ENCODE measurements around the gene UQCRC2. TPM values are rescaled to one million over a fixed set of nuclear protein-coding genes. Genes with fewer than 3 reads are reported as not detected.

The UQCRC2 gene
- total RNA-seq, 1 donor from 2014 or later: 231 TPM

DNA sequence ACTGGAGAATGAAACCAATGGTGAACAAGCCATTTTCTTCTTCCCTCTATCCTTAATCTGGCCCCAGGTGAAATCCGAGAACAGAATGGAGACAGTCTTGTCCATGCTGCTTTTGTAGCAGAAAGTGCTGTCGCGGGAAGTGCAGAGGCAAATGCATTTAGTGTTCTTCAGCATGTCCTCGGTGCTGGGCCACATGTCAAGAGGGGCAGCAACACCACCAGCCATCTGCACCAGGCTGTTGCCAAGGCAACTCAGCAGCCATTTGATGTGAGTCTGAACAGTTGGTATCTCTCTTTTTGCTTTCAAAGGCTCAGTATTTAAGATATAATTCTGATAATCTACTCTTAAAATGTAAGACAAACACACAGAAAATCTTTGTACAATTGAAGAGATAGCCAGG is 18.7 kb downstream of the UQCRC2 start:
- no peaks in the 10 kb centered on the region for H3K9me3 Mint-ChIP-seq
- no peaks in the 10 kb centered on the region for H3K27me3 Mint-ChIP-seq
- no peak overlapping the region for H3K4me3 Mint-ChIP-seq
- TF ChIP-seq, protein P1, sequence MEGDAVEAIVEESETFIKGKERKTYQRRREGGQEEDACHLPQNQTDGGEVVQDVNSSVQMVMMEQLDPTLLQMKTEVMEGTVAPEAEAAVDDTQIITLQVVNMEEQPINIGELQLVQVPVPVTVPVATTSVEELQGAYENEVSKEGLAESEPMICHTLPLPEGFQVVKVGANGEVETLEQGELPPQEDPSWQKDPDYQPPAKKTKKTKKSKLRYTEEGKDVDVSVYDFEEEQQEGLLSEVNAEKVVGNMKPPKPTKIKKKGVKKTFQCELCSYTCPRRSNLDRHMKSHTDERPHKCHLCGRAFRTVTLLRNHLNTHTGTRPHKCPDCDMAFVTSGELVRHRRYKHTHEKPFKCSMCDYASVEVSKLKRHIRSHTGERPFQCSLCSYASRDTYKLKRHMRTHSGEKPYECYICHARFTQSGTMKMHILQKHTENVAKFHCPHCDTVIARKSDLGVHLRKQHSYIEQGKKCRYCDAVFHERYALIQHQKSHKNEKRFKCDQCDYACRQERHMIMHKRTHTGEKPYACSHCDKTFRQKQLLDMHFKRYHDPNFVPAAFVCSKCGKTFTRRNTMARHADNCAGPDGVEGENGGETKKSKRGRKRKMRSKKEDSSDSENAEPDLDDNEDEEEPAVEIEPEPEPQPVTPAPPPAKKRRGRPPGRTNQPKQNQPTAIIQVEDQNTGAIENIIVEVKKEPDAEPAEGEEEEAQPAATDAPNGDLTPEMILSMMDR (conservative IDR thresholded peaks at IDR 0.05): no peak
- peaks cover 17% of the 10 kb centered on the region for H3K36me3 Mint-ChIP-seq
- no peak for DNase-seq (ENCODE audit: extremely low spot score, unreplicated experiment)
- no peaks in the 10 kb centered on the region for H3K4me1 Mint-ChIP-seq (ENCODE audit: unreplicated experiment)
- no peak overlapping the region for H3K27ac Mint-ChIP-seq

DNA sequence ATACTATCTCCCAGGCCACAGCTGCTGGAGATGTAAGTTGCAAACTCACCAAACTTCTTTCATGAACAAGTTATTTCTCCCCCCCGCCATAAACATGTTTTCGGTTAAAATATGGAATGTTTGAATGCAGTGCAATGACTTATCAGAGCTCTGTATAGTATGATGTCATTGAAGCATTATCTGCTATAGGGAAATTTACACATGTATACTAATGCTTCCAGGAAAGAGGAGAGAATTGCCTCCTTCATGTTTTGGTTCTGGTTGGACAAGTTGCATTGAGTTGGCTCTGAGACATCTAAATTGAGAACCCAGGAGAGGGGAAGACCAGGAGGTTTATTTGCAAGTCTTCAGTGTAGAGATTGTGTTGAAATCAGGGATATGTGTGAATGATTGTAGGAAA is 20.8 kb downstream of the UQCRC2 start:
- Mint-ChIP-seq H3K27me3 (no peaks in the 10 kb centered on the region), H3K4me1 (ENCODE audit: unreplicated experiment) (no peaks in the 10 kb centered on the region), H3K36me3 (peaks cover 16% of the 10 kb centered on the region), H3K9me3 (no peaks in the 10 kb centered on the region), H3K4me3 (no peak overlapping the region), H3K27ac (no peak overlapping the region)
- TF ChIP-seq, protein P1 (conservative IDR thresholded peaks at IDR 0.05): no peak
- no peak for DNase-seq (ENCODE audit: extremely low spot score, unreplicated experiment)

DNA sequence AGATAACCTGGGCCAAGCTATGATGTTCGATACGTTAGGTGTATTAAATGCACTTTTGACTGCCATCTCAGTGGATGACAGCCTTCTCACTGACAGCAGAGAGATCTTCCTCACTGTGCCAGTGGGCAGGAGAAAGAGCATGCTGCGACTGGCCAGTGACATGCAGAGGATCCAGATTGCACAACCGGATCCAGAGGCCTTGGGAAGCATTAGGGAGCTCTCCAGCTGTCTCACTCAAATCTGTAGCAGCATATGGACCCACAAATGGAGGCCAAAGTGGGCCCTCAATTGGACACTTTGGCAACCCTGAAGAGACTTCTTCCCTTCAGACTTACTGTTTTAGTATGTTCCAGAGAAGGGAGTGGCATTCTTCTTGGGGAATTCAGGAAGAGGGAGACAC is 26.9 kb downstream of the UQCRC2 start:
- H3K27me3 Mint-ChIP-seq: no peaks in the 10 kb centered on the region
- no peak overlapping the region for H3K4me3 Mint-ChIP-seq
- no peaks in the 10 kb centered on the region for H3K4me1 Mint-ChIP-seq (ENCODE audit: unreplicated experiment)
- H3K36me3 Mint-ChIP-seq: peaks cover 19% of the 10 kb centered on the region
- no peak for DNase-seq (ENCODE audit: extremely low spot score, unreplicated experiment)
- H3K27ac Mint-ChIP-seq: no peak overlapping the region
- TF ChIP-seq, protein P1 (conservative IDR thresholded peaks at IDR 0.05): no peak
- H3K9me3 Mint-ChIP-seq: no peaks in the 10 kb centered on the region

DNA sequence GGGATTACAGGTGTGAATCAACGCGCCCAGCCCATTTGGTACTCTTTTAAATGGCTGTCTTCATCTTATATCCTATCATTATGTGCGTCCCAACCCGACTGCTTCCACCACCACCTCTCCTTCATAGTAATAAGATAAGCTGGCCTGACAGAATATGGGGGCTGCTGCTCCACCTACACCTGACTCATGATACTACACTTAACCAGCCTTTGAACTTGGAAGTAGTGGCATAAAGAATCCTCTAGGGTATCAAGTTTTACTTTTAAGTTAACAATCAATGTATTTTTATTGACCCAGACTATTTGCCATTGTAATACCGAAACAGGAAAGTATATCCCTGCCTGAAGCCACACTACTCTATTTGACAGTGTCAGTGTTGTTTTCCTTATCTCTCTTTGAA is 28.9 kb downstream of the UQCRC2 start:
- DNase-seq (ENCODE audit: extremely low spot score, unreplicated experiment): no peak
- TF ChIP-seq, protein P1 (conservative IDR thresholded peaks at IDR 0.05): no peak
- Mint-ChIP-seq H3K27ac (no peak overlapping the region), H3K27me3 (no peaks in the 10 kb centered on the region), H3K4me1 (ENCODE audit: unreplicated experiment) (no peaks in the 10 kb centered on the region), H3K36me3 (peaks cover 19% of the 10 kb centered on the region), H3K9me3 (no peaks in the 10 kb centered on the region), H3K4me3 (no peak overlapping the region)

DNA sequence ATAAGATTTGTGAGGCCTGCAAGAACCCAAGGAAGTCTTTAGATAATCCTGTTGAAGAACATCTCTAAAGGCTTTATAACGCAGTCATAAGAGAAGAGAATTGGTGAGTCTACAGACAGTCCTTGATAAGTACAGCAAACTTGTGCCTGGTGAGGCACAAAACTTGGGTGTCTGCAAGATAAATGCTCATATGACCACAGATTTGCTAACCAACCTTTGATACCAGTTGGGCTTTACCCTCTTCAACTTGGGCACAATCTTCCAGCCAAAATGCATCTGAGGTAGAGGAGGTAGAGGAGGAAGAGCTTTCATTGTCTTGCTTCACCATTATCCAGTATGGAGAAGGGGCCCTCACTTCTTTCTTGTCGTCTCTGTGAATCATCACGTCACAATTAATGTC is 30.9 kb downstream of the UQCRC2 start:
- Mint-ChIP-seq H3K9me3 (no peaks in the 10 kb centered on the region), H3K27ac (no peak overlapping the region), H3K4me3 (no peak overlapping the region), H3K27me3 (no peaks in the 10 kb centered on the region), H3K4me1 (ENCODE audit: unreplicated experiment) (no peaks in the 10 kb centered on the region), H3K36me3 (peaks cover 16% of the 10 kb centered on the region)
- TF ChIP-seq, protein P1 (conservative IDR thresholded peaks at IDR 0.05): no peak
- no peak for DNase-seq (ENCODE audit: extremely low spot score, unreplicated experiment)

DNA sequence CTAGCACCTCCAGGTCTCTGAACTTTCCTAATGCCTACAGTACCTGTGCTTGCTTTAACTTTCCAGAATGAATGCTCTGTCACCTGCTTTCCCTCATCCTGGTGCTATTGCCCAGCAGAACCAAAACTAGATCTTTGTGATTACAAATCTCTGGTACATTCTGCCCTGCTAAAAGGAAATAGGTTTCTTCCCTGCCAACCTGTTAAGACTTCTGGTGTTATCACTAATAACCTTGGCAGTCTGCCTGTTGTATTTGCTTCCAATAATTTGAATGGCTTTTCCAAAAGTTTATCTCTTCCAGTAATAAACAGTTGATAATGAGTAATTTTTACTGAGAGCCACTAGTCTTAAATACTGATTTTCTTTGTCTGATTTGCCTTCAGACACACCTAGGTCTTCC is 32.4 kb downstream of the UQCRC2 start:
- H3K27me3 Mint-ChIP-seq: no peaks in the 10 kb centered on the region
- H3K27ac Mint-ChIP-seq: no peak overlapping the region
- peaks cover 12% of the 10 kb centered on the region for H3K36me3 Mint-ChIP-seq
- H3K4me1 Mint-ChIP-seq (ENCODE audit: unreplicated experiment): no peaks in the 10 kb centered on the region
- no peaks in the 10 kb centered on the region for H3K9me3 Mint-ChIP-seq
- H3K4me3 Mint-ChIP-seq: no peak overlapping the region
- TF ChIP-seq, protein P1 (conservative IDR thresholded peaks at IDR 0.05): no peak
- DNase-seq (ENCODE audit: extremely low spot score, unreplicated experiment): no peak

All from type B pancreatic cell (in vitro differentiated cells).